Measurements from ENCODE around the gene OCSTAMP. TPM values are rescaled to one million over a fixed set of nuclear protein-coding genes. Genes with fewer than 3 reads are reported as not detected.

OCSTAMP gene
- total RNA-seq, 8 experiments from 2014 or later, result 0.15 to 0.29 (median 0.28) TPM; not detected in 5

DNA sequence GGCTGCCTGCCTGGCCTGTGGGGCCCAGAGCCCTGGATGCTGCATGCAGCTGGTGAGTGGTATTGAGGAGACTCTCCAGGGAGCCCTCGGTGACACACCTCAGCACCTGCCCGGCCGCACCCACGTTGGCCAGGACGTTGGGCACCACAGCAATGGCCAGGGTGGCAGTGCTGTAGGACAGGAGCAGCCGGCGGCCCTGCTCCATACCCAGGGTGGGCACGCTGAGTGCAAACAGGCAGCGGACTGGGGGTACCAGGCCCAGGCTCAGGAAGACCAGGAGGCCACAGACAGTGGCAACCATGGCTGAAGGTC lies 4.7 kb downstream of the OCSTAMP start:
- WGBS, 10 experiments, result 17 to 100% (median 82%) methylated on average over 1 to 3 of the region's 9 CpGs; no CpG with 5 or more reads in 7 of the 10 experiments
- in situ Hi-C loops (cut with MboI; ENCODE audit: low pct_unique_long_range_greater_than_20kb in 2 of 9, low sequenced_read_pairs in 9 of 9, unreplicated experiment in 9 of 9), result no loop called here
- peaks cover 0 to 3% of the 10 kb centered on the region in 2 donors for H3K4me1 ChIP-seq (replicated peaks in 1 of 2)
- H3K27ac ChIP-seq, result no peak overlapping the region
- no peak for ATAC-seq (replicated peaks in 6 of 8)
- no peak overlapping the region for H3K4me3 ChIP-seq

DNA sequence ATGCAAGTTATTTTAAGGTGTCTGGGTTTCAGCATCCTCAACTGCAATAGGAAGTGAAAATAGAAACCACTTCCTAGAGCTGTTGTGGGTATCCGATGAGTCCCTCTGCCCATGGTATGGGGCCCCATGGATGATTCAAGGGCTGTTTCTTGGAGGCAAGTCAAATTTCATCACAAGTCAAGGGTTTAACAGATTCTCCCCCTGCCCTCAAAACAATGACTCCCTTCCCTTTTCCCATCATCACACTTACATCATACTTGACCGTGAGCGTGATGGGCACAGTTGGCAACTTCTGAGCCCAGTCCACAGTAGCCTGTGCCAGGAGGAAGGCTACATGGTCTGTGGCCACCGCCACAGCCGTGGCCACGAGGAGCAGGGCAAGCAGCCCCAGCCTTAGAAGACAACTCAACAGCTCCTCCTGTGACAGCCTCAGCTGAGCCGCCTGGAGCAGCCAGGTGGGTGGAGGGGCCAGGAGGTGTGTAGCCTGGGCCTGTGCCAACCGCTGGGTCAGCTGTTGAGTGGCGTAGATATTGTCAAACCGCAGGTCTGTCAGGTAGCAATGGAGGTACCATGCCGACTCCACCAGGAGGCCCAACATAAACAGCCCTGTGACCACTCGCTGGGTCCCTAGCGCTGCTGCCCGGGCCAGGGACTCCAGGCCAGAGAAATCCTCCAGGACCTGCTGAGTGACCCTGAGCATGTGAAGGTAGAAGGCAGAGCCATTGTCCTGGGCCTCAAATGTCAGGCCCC lies 5.2 kb downstream of the OCSTAMP start:
- no peak overlapping the region for H3K27ac ChIP-seq
- in situ Hi-C loops (cut with MboI; ENCODE audit: low pct_unique_long_range_greater_than_20kb in 2 of 9, low sequenced_read_pairs in 9 of 9, unreplicated experiment in 9 of 9), result no loop called here
- 33 to 94% (median 82%) methylated on average over 1 to 6 of the region's 14 CpGs; no CpG with 5 or more reads in 4 of the 10 experiments for WGBS, 10 experiments
- no peak for ATAC-seq (replicated peaks in 6 of 8)
- no peak overlapping the region for H3K4me3 ChIP-seq
- H3K4me1 ChIP-seq (replicated peaks in 1 of 2), result peaks cover 0 to 3% of the 10 kb centered on the region in 2 donors

DNA sequence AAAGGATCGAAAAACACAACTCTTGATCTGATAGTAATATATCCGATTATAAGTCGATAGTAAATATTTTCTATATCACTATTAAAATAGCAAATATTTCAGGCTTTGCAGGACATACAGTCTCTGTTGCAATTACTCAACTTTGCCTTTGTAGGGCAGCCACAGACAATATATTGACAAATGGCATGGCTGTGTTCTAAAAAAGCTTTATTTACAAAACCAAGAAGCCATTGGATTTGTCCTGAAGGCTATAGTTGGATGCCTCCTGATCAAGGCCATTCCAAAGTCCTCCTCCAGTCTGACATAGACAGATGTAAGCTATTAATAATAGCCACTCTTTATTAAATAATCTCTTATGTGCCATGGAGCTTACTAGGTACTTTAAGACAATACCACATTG lies 5.9 kb downstream of the OCSTAMP start:
- 8 to 93% (median 81%) methylated on average over 2 to 3 of the region's 3 CpGs; no CpG with 5 or more reads in 1 of the 10 experiments for WGBS, 10 experiments
- Histone ChIP-seq H3K4me1 (replicated peaks in 1 of 2) (peaks cover 0 to 3% of the 10 kb centered on the region in 2 donors), H3K27ac (no peak overlapping the region), H3K4me3 (no peak overlapping the region)
- ATAC-seq (replicated peaks in 6 of 8), result no peak
- in situ Hi-C loops (cut with MboI; ENCODE audit: low pct_unique_long_range_greater_than_20kb in 2 of 9, low sequenced_read_pairs in 9 of 9, unreplicated experiment in 9 of 9), result no loop called here

GRCh38 chr20:46543959-46544358 lies 6.5 kb downstream of the OCSTAMP start:
- no peak overlapping the region for H3K27ac ChIP-seq
- 0 to 67% (median 30%) methylated on average over 1 of the region's 1 CpG; no CpG with 5 or more reads in 6 of the 10 experiments for WGBS, 10 experiments
- no peak overlapping the region for H3K4me3 ChIP-seq
- no peak for ATAC-seq (replicated peaks in 6 of 8)
- in situ Hi-C loops (cut with MboI; ENCODE audit: low pct_unique_long_range_greater_than_20kb in 2 of 9, low sequenced_read_pairs in 9 of 9, unreplicated experiment in 9 of 9), result no loop called here
- peaks cover 0 to 3% of the 10 kb centered on the region in 2 donors for H3K4me1 ChIP-seq (replicated peaks in 1 of 2)

DNA sequence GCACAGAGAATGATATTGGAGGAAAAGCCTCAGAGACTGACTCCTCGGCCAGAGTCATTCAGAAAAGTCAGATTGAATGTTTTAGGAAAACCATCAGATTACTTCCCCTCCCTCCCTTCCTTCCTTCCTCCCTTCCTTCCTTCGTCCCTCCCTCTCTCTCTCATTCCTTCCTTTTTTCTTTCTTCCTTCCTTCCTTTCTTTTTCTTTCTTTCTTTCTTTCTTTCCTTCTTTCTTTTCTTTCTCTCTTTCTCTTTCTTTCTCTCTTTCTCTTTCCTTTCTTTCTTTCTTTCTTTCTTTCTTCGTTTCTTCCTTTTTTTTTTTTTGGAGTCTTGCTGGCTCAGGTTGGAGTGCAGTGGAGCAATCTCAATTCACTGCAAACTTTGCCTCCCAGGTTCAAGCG lies 7.4 kb downstream of the OCSTAMP start:
- peaks cover 0 to 3% of the 10 kb centered on the region in 2 donors for H3K4me1 ChIP-seq (replicated peaks in 1 of 2)
- in situ Hi-C loops (cut with MboI; ENCODE audit: low pct_unique_long_range_greater_than_20kb in 2 of 9, low sequenced_read_pairs in 9 of 9, unreplicated experiment in 9 of 9), result no loop called here
- WGBS, 10 experiments, result 12 to 92% (median 73%) methylated on average over 2 to 4 of the region's 4 CpGs; no CpG with 5 or more reads in 1 of the 10 experiments
- H3K27ac ChIP-seq, result no peak overlapping the region
- no peak for ATAC-seq (replicated peaks in 6 of 8)
- H3K4me3 ChIP-seq, result no peak overlapping the region

GRCh38 chr20:46541229-46541935 lies 9.1 kb downstream of the OCSTAMP start:
- in situ Hi-C loops (cut with MboI; ENCODE audit: low pct_unique_long_range_greater_than_20kb in 2 of 9, low sequenced_read_pairs in 9 of 9, unreplicated experiment in 9 of 9), result no loop called here
- Histone ChIP-seq H3K4me1 (replicated peaks in 1 of 2) (peaks cover 0 to 3% of the 10 kb centered on the region in 2 donors), H3K27ac (no peak overlapping the region), H3K4me3 (no peak overlapping the region)
- 45 to 100% (median 79%) methylated on average over 1 to 15 of the region's 36 CpGs for WGBS, 10 experiments
- ATAC-seq (replicated peaks in 6 of 8), result no peak

GRCh38 chr20:46539113-46539512 lies 11.3 kb downstream of the OCSTAMP start:
- in situ Hi-C loops (cut with MboI; ENCODE audit: low pct_unique_long_range_greater_than_20kb in 2 of 9, low sequenced_read_pairs in 9 of 9, unreplicated experiment in 9 of 9), result no loop called here
- ATAC-seq (replicated peaks in 6 of 8), result no peak
- 57 to 79% (median 76%) methylated on average over 1 to 2 of the region's 2 CpGs; no CpG with 5 or more reads in 6 of the 10 experiments for WGBS, 10 experiments
- H3K4me1 ChIP-seq (replicated peaks in 1 of 2), result no peaks in the 10 kb centered on the region
- no peak overlapping the region for H3K4me3 ChIP-seq
- no peak overlapping the region for H3K27ac ChIP-seq

- Histone ChIP-seq H3K27ac (no peak overlapping the region), H3K4me3 (no peak overlapping the region), H3K4me1 (replicated peaks in 1 of 2) (peaks cover 3 to 9% of the 10 kb centered on the region in 2 donors)
- ATAC-seq (replicated peaks in 6 of 8), result no peak
- in situ Hi-C loops (cut with MboI; ENCODE audit: low pct_unique_long_range_greater_than_20kb in 2 of 9, low sequenced_read_pairs in 9 of 9, unreplicated experiment in 9 of 9), result no loop called here
- WGBS, 10 experiments, result 30 to 100% (median 77%) methylated on average over 2 to 4 of the region's 4 CpGs; no CpG with 5 or more reads in 6 of the 10 experiments
These were observed 19.8 kb downstream of the OCSTAMP start for GRCh38 chr20:46530640-46531039.

DNA sequence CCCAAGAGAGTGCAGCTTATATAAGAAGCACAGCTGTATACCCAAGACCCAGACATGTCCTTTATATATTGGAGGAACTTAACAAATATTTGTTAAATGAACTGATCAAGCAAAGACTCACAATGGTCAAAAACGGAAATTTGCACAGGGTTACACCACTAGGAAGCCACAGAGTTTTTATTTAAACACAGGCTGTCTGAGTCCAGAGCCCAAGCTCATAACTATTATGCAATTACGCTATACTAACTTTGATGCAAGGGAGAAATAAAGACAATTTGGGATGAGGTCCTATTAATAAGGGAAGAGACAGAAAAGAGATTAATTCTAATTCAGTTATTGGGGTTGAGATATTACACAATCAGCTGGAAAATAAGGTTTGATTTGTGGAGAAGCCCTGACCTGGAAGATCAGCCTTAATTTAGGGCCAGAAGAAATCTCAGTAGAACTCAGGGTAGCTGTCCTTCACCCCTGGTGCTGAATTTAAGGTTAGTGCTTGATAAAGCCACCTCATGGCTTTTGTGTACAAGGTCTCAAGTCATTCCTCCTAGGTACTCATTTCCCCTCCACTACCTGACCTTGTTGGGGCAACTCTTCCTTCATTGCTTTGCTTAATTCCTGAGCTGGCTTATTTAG lies 26.6 kb downstream of the OCSTAMP start:
- Histone ChIP-seq H3K27ac (no peak overlapping the region), H3K4me1 (replicated peaks in 1 of 2) (peaks cover 2 to 3% of the 10 kb centered on the region in 2 donors), H3K4me3 (no peak overlapping the region)
- in situ Hi-C loops (cut with MboI; ENCODE audit: low pct_unique_long_range_greater_than_20kb in 2 of 9, low sequenced_read_pairs in 9 of 9, unreplicated experiment in 9 of 9), result loop anchor here in 1 of 9 experiments (25.0 kb wide), 1 partner anchor 163 kb away; the partner anchor contains the start of gene TP53RK
- no peak for ATAC-seq (replicated peaks in 6 of 8)
- 0 to 100% (median 47%) methylated on average over 1 to 2 of the region's 2 CpGs; no CpG with 5 or more reads in 2 of the 10 experiments for WGBS, 10 experiments

GRCh38 chr20:46523108-46523507 lies 27.3 kb downstream of the OCSTAMP start:
- WGBS, 10 experiments, result 0 to 83% (median 62%) methylated on average over 1 to 5 of the region's 5 CpGs
- in situ Hi-C loops (cut with MboI; ENCODE audit: low pct_unique_long_range_greater_than_20kb in 2 of 9, low sequenced_read_pairs in 9 of 9, unreplicated experiment in 9 of 9), result loop anchor here in 1 of 9 experiments (25.0 kb wide), 1 partner anchor 164 kb away; the partner anchor contains the start of gene TP53RK
- Histone ChIP-seq H3K4me1 (replicated peaks in 1 of 2) (peaks cover 2 to 3% of the 10 kb centered on the region in 2 donors), H3K4me3 (no peak overlapping the region), H3K27ac (no peak overlapping the region)
- ATAC-seq (replicated peaks in 6 of 8), result no peak

- ATAC-seq (replicated peaks in 6 of 8), result peak; percentile 75 to 97 (median 80)
- no peak overlapping the region for H3K27ac ChIP-seq
- peaks cover 2 to 3% of the 10 kb centered on the region in 2 donors for H3K4me1 ChIP-seq (replicated peaks in 1 of 2)
- WGBS, 10 experiments, result 0 to 60% (median 0%) methylated on average over 1 to 2 of the region's 4 CpGs; no CpG with 5 or more reads in 3 of the 10 experiments
- no peak overlapping the region for H3K4me3 ChIP-seq
- in situ Hi-C loops (cut with MboI; ENCODE audit: low pct_unique_long_range_greater_than_20kb in 2 of 9, low sequenced_read_pairs in 9 of 9, unreplicated experiment in 9 of 9), result loop anchor here in 1 of 9 experiments (25.0 kb wide), 1 partner anchor 166 kb away; the partner anchor contains the start of gene TP53RK
These were observed 29.4 kb downstream of the OCSTAMP start for GRCh38 chr20:46520976-46521579.

DNA sequence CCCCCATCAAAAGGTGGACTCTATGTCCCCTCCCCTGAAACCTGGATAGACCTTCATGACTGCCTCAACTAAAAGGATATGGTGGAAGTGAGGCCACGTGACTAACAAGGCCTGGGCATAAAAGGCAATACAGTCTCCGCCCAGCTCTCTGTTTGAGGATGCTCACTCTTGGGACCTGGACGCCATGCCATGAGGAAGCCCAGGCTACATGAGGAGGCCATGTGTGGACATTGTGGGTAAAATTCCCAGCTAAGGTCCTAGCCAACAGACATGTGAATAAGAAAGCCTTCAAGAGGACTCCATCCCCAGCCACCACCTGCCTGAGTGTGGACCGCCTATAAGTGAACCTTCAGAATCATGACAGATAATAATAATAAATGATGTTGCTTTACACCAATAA lies 29.9 kb downstream of the OCSTAMP start:
- 8 to 100% (median 80%) methylated on average over 1 to 3 of the region's 4 CpGs; no CpG with 5 or more reads in 2 of the 10 experiments for WGBS, 10 experiments
- in situ Hi-C loops (cut with MboI; ENCODE audit: low pct_unique_long_range_greater_than_20kb in 2 of 9, low sequenced_read_pairs in 9 of 9, unreplicated experiment in 9 of 9), result loop anchor here in 1 of 9 experiments (25.0 kb wide), 1 partner anchor 167 kb away; the partner anchor contains the start of gene TP53RK
- Histone ChIP-seq H3K4me3 (no peak overlapping the region), H3K27ac (no peak overlapping the region), H3K4me1 (replicated peaks in 1 of 2) (peaks cover 2 to 3% of the 10 kb centered on the region in 2 donors)
- peak in 1 of 8 experiments; percentile 7 for ATAC-seq (replicated peaks in 6 of 8)

Data from motor neuron (in vitro differentiated cells).